ENCODE data around the gene KPNB1. TPM values are rescaled to one million over a fixed set of nuclear protein-coding genes. Genes with fewer than 3 reads are reported as not detected.

Gene KPNB1
- total RNA-seq, 4 donors from 2014 or later = 179 to 236 (median 205) TPM

- Histone ChIP-seq H3K27me3 (peaks cover 0 to 88% (median 12%) of the 10 kb centered on the region in 4 donors), H3K36me3 (no peaks in the 10 kb centered on the region), H3K4me3 (no peak overlapping the region), H3K9me3 (no peaks in the 10 kb centered on the region), H3K27ac (replicated peaks in 1 of 4) (no peak overlapping the region), H3K4me1 (peaks cover 9 to 18% (median 15%) of the 10 kb centered on the region in 4 donors)
- intact Hi-C loops (cut with DNase I) = no loop called here
- DNase-seq (ENCODE audit: extremely low spot score) = no peak
- 47% methylated on average over 8 of the region's 9 CpGs for WGBS
- TF ChIP-seq, protein P1, sequence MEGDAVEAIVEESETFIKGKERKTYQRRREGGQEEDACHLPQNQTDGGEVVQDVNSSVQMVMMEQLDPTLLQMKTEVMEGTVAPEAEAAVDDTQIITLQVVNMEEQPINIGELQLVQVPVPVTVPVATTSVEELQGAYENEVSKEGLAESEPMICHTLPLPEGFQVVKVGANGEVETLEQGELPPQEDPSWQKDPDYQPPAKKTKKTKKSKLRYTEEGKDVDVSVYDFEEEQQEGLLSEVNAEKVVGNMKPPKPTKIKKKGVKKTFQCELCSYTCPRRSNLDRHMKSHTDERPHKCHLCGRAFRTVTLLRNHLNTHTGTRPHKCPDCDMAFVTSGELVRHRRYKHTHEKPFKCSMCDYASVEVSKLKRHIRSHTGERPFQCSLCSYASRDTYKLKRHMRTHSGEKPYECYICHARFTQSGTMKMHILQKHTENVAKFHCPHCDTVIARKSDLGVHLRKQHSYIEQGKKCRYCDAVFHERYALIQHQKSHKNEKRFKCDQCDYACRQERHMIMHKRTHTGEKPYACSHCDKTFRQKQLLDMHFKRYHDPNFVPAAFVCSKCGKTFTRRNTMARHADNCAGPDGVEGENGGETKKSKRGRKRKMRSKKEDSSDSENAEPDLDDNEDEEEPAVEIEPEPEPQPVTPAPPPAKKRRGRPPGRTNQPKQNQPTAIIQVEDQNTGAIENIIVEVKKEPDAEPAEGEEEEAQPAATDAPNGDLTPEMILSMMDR (IDR thresholded peaks at IDR 0.05) = no peak
- TF ChIP-seq POLR2AphosphoS5 (IDR thresholded peaks at IDR 0.05) = no peak
Measured at GRCh38 chr17:47717979-47718621, 68.4 kb downstream of the KPNB1 start.

GRCh38 chr17:47718634-47719405 is 69.1 kb downstream of the KPNB1 start:
- no peak for TF ChIP-seq EP300 (IDR thresholded peaks at IDR 0.05)
- TF ChIP-seq, protein P1 (IDR thresholded peaks at IDR 0.05) = no peak
- no peak for TF ChIP-seq POLR2AphosphoS5 (IDR thresholded peaks at IDR 0.05)
- TF ChIP-seq POLR2A (IDR thresholded peaks at IDR 0.05; ENCODE audit: low read depth) = no peak
- Histone ChIP-seq H3K4me1 (peaks cover 9 to 18% (median 15%) of the 10 kb centered on the region in 4 donors), H3K27me3 (peaks cover 0 to 85% (median 9%) of the 10 kb centered on the region in 4 donors), H3K9me3 (no peaks in the 10 kb centered on the region), H3K27ac (replicated peaks in 1 of 4) (no peak overlapping the region), H3K4me3 (no peak overlapping the region), H3K36me3 (no peaks in the 10 kb centered on the region)
- 53% methylated on average over 8 of the region's 8 CpGs for WGBS
- no peak for DNase-seq (ENCODE audit: extremely low spot score)
- intact Hi-C loops (cut with DNase I) = no loop called here

DNA sequence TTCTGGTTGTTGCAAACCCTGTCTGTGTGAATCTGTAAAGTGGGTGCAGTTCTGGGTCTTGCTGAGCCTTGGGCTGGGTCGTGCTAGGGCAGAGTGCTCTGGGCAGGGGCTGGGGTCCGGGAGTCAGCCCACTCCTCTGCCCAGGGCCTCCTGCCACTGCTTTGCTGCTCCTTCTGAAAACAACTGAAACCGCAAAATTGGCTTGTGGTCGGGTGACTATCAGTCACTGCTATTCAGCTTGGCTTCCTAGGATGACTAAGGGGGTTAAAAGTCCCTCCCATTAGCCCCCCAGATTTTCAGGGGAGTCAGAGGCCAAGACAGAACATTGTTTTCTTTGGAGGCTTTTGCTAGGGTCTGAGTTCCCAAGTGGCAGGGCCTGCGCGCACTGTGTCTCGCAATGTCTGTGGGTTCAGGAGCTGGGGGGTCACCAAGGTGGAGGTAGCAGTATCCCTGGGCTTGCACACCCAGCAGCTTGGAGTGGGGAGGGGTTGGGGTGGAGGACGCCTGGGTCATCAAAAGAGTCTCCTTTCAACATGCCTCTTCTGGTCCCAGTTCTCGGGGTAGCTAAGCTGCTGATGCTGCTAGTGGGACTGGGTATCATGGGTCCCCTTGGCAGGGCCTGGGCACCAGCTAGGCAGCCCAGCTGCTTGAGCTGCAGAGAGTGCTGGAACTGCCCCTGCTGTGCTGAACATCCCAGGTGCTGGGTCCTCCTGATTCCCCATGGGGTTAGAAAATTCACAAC is 69.9 kb downstream of the KPNB1 start:
- Histone ChIP-seq H3K4me3 (no peak overlapping the region), H3K27me3 (peaks cover 0 to 85% (median 11%) of the 10 kb centered on the region in 4 donors), H3K9me3 (no peaks in the 10 kb centered on the region), H3K36me3 (no peaks in the 10 kb centered on the region), H3K4me1 (peaks cover 9 to 18% (median 15%) of the 10 kb centered on the region in 4 donors), H3K27ac (replicated peaks in 1 of 4) (no peak overlapping the region)
- no peak for DNase-seq (ENCODE audit: extremely low spot score)
- intact Hi-C loops (cut with DNase I) = no loop called here
- TF ChIP-seq POLR2AphosphoS5 (IDR thresholded peaks at IDR 0.05) (no peak), POLR2A (IDR thresholded peaks at IDR 0.05; ENCODE audit: low read depth) (no peak), EP300 (IDR thresholded peaks at IDR 0.05) (no peak)
- TF ChIP-seq, protein P1 (IDR thresholded peaks at IDR 0.05) = no peak
- WGBS = 71% methylated on average over 8 of the region's 9 CpGs

DNA sequence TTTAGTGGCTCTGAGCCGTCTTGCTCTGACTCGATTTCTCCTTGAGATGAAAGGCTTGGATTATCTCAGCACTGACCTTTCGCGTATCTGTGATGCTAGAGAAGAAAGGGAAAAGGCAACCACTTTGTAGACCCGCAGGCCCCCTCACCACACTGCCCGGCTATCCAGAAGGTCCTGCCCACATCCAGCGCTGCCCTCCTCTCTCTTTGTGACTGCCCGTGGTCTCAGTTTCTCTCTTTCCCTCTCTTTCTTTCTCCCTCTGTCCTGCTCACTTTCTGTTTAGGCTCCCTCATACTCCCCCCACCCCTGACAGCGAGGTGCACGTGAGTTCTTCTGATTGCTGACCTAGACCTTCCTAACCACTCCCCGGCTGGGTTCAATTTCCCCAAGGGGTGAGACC is 70.5 kb downstream of the KPNB1 start:
- DNase-seq (ENCODE audit: extremely low spot score) = no peak
- Histone ChIP-seq H3K36me3 (no peaks in the 10 kb centered on the region), H3K27ac (replicated peaks in 1 of 4) (no peak overlapping the region), H3K4me3 (no peak overlapping the region), H3K4me1 (peaks cover 9 to 18% (median 15%) of the 10 kb centered on the region in 4 donors), H3K9me3 (no peaks in the 10 kb centered on the region), H3K27me3 (peaks cover 0 to 86% (median 11%) of the 10 kb centered on the region in 4 donors)
- intact Hi-C loops (cut with DNase I) = no loop called here
- no peak for TF ChIP-seq POLR2A (IDR thresholded peaks at IDR 0.05; ENCODE audit: low read depth)
- no peak for TF ChIP-seq POLR2AphosphoS5 (IDR thresholded peaks at IDR 0.05)
- no peak for TF ChIP-seq EP300 (IDR thresholded peaks at IDR 0.05)
- TF ChIP-seq, protein P1 (IDR thresholded peaks at IDR 0.05) = no peak
- 60% methylated on average over 11 of the region's 11 CpGs for WGBS
